ENCODE data around the gene CYTH1. TPM values are rescaled to one million over a fixed set of nuclear protein-coding genes. Genes with fewer than 3 reads are reported as not detected.

CYTH1 gene
- total and polyA plus RNA-seq, 10 donors, result 66.9 to 169 (median 131) TPM

DNA sequence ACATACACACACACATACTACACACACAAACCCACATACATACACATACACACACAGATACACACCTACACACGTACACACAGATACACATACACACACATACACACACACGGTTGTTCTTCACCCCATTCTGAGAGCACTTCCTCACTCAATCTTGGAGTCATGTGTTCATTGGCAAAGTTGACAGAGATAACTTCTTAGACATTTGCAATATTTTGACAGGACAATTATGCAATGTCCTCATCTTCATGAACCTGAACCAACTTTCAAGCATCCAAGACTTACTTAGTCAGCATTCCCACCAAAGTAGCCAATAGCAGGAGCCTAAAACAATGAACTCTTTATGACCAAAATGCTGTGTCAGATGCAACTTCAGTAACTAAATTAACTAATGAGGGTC lies 127.7 kb downstream of the CYTH1 start:
- Histone ChIP-seq H3K9me3 (peaks cover 0 to 2% (median 0%) of the 10 kb centered on the region in 8 donors), H3K4me3 (no peak overlapping the region), H3K27ac (peak overlapping the region in 1 of 8 donors; percentile 16), H3K36me3 (no peaks in the 10 kb centered on the region), H3K27me3 (replicated peaks in 1 of 7) (no peaks in the 10 kb centered on the region), H3K4me1 (peaks cover 0 to 8% (median 0%) of the 10 kb centered on the region in 6 donors)
- no peak for DNase-seq
- intact Hi-C loops (cut with DNase I; ENCODE audit: low total_unique reads), result no loop called here
- no peak for TF ChIP-seq POLR2A (IDR thresholded peaks at IDR 0.05)
- TF ChIP-seq POLR2AphosphoS5 (IDR thresholded peaks at IDR 0.05), result no peak
- TF ChIP-seq, protein P1, sequence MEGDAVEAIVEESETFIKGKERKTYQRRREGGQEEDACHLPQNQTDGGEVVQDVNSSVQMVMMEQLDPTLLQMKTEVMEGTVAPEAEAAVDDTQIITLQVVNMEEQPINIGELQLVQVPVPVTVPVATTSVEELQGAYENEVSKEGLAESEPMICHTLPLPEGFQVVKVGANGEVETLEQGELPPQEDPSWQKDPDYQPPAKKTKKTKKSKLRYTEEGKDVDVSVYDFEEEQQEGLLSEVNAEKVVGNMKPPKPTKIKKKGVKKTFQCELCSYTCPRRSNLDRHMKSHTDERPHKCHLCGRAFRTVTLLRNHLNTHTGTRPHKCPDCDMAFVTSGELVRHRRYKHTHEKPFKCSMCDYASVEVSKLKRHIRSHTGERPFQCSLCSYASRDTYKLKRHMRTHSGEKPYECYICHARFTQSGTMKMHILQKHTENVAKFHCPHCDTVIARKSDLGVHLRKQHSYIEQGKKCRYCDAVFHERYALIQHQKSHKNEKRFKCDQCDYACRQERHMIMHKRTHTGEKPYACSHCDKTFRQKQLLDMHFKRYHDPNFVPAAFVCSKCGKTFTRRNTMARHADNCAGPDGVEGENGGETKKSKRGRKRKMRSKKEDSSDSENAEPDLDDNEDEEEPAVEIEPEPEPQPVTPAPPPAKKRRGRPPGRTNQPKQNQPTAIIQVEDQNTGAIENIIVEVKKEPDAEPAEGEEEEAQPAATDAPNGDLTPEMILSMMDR (IDR thresholded peaks at IDR 0.05 in 8 of 11, conservative IDR thresholded peaks at IDR 0.05 in 3 of 11), result no peak
- 63 to 89% (median 75%) methylated on average over 2 of the region's 2 CpGs for WGBS, 5 donors

DNA sequence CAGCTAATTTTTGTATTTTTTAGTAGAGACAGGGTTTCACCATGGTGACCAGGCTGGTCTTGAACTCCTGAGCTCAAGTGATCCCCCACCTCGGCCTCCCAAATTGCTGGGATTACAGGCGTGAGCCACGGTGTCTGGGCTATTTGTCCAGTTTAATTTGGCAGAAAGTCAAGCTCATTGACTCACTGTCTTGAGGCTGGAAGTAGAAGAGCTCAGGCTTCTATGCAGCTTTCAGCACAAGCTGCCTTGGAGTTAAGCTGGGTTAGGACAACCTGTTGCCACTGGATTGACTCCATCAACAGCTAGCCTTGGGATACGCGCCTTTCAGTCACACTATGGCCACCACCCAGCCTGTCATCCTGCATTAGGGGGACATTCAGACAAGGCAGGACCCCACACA lies 128.7 kb downstream of the CYTH1 start:
- H3K4me1 ChIP-seq, result peaks cover 0 to 8% (median 0%) of the 10 kb centered on the region in 6 donors
- no peak overlapping the region for H3K4me3 ChIP-seq
- intact Hi-C loops (cut with DNase I; ENCODE audit: low total_unique reads), result no loop called here
- H3K36me3 ChIP-seq, result no peaks in the 10 kb centered on the region
- no peaks in the 10 kb centered on the region for H3K27me3 ChIP-seq (replicated peaks in 1 of 7)
- no peak for TF ChIP-seq POLR2AphosphoS5 (IDR thresholded peaks at IDR 0.05)
- no peak for TF ChIP-seq POLR2A (IDR thresholded peaks at IDR 0.05)
- TF ChIP-seq, protein P1 (IDR thresholded peaks at IDR 0.05 in 8 of 11, conservative IDR thresholded peaks at IDR 0.05 in 3 of 11), result no peak
- H3K27ac ChIP-seq, result peak overlapping the region in 3 of 8 donors; percentile 32 to 52 (median 32)
- 74 to 87% (median 82%) methylated on average over 5 of the region's 5 CpGs for WGBS, 5 donors
- H3K9me3 ChIP-seq, result peaks cover 0 to 11% (median 9%) of the 10 kb centered on the region in 8 donors
- no peak for DNase-seq

DNA sequence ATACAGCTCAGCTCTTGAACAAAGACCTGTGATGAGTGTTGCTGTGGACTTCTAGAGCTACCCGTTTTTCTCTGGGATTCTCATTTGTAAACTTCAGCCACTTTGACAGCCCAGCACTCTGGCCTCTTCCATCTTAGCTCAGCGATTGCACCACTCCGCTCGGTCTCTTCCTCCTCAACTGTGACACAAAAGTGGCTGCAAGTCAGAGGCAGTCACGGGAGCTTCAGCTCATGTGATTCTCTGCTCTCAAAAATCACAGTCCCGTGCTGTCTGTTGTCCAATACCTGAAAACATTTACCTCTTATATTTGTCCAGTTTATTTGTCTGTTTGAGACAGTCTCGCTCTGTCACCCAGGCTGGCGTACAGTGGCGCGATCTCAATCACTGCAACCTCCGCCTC lies 129.2 kb downstream of the CYTH1 start:
- intact Hi-C loops (cut with DNase I; ENCODE audit: low total_unique reads), result no loop called here
- Histone ChIP-seq H3K27me3 (replicated peaks in 1 of 7) (no peaks in the 10 kb centered on the region), H3K4me1 (peaks cover 0 to 8% (median 0%) of the 10 kb centered on the region in 6 donors), H3K4me3 (no peak overlapping the region), H3K27ac (peak overlapping the region in 3 of 8 donors; percentile 32 to 52 (median 32)), H3K9me3 (peaks cover 0 to 16% (median 14%) of the 10 kb centered on the region in 8 donors), H3K36me3 (no peaks in the 10 kb centered on the region)
- TF ChIP-seq POLR2AphosphoS5 (IDR thresholded peaks at IDR 0.05) (no peak), POLR2A (IDR thresholded peaks at IDR 0.05) (no peak)
- TF ChIP-seq, protein P1 (IDR thresholded peaks at IDR 0.05 in 8 of 11, conservative IDR thresholded peaks at IDR 0.05 in 3 of 11), result no peak
- WGBS, 5 donors, result 77 to 82% (median 80%) methylated on average over 11 of the region's 11 CpGs
- DNase-seq, result peak; percentile 32

DNA sequence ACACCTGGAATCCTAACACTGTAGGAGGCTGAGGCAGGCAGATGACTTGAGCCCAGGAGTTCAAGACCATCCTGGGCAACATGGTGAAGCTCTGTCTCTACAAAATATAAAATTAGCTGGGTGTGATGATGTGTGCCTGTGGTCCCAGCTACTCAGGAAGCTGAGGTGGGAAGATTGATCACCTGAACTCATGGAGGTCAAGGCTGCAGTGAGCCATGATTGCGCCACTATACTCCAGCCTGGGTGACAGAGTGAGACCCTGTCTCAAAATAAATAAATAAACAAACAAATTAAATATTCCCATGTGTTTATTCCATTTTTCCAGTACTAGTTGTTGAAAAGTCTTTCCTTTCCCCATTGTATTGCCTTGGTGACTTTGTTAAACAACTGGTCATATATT lies 130.0 kb downstream of the CYTH1 start:
- intact Hi-C loops (cut with DNase I; ENCODE audit: low total_unique reads), result no loop called here

More for the DNA sequence above, 130.0 kb downstream of the CYTH1 start:
- Histone ChIP-seq H3K4me1 (peaks cover 0 to 8% (median 0%) of the 10 kb centered on the region in 6 donors), H3K9me3 (peaks cover 0 to 18% (median 14%) of the 10 kb centered on the region in 8 donors), H3K27ac (no peak overlapping the region), H3K4me3 (no peak overlapping the region), H3K27me3 (replicated peaks in 1 of 7) (no peaks in the 10 kb centered on the region), H3K36me3 (no peaks in the 10 kb centered on the region)
- DNase-seq, result no peak
- TF ChIP-seq POLR2AphosphoS5 (IDR thresholded peaks at IDR 0.05), result no peak
- TF ChIP-seq, protein P1 (IDR thresholded peaks at IDR 0.05 in 8 of 11, conservative IDR thresholded peaks at IDR 0.05 in 3 of 11), result no peak
- TF ChIP-seq POLR2A (IDR thresholded peaks at IDR 0.05), result no peak
- whole genome bisulfite sequencing, 5 donors, result 90 to 100% (median 97%) methylated on average over 1 of the region's 1 CpG

Data from spleen (tissue), 11 donors.